HG03457 (cell line): Measurements from ENCODE around the gene USP7.
A peak's percentile ranks its signal among the peaks of the same experiment; 100 is the strongest.

Experiments
- ATAC-seq: cut with Tn5 transposase; IDR thresholded peaks from one replicate; pipeline ENCODE4 v1.9.1; 2021; ENCODE audit warnings: moderate number of reproducible peaks; ENCODE audit not compliant: unreplicated experiment

USP7 gene

DNA sequence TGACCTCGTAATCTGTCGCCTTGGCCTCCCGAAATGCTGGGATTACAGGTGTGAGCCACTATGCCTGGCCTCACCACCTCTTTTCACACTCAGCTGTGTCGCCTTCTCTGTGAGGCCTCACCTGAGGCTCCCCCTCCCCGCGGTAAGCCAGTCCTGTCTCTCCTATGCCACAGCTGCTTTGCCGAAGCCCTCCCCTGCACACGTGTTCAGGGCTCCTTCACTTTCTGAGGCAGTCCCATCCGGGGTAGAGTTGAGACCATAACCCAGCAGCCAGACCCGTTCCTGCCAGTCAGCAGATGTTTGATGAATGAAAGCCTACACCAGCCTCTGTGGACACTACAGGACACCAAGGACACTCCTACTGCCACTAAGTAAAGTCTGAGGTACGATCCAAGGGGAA, 10.6 kb downstream of the USP7 start:
- ATAC-seq, result no peak

DNA sequence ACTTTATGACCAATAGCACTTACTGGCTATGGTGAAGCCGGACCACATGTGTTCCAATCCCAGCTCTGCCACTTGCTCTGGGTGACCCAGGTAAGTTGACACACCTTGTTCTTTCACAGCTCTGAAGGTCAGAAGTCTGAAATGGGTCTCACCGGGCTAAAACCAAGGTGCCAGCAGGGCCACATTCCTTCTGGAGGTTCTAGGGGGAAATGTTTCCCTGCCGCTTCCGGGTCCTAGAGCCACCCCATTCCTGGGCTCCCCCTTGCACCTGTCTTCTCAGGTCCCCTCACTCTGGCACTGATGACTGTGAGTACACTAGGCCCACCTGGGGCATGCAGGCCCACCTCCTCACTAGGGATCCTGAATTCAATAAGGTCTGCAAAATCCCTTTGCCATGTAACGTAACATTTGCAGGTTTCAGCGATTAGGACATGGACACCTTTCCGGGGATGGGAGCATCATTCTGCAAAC, 11.4 kb downstream of the USP7 start:
- ATAC-seq, result no peak

GRCh38 chr16:8951447-8952280, 12.0 kb downstream of the USP7 start:
- no peak for ATAC-seq

DNA sequence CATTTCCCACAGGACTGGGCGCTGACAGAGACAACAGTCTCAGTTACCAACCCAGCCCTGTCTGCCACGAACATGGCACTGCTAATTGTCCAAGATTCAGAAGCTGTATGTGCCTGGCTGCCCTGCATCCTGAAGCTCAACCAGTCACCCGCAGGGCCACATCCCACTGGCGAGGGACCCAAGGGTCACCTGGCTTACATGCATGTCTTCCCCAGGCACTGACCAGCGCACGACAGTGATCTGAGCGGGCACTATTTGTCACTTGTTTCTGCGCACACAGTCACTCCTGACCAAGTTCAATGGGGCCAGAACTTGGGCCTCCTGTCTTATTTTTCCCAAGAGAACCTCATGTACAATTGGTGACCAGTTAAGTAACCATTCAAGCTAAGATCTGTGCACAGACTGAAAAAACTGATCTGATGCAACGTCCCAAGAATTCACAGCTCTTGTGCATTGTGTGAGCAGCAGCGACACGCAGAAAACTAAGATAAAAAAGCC, 13.1 kb downstream of the USP7 start:
- no peak for ATAC-seq

GRCh38 chr16:8949536-8950418, 13.9 kb downstream of the USP7 start:
- ATAC-seq, result no peak

- no peak for ATAC-seq
These were observed 14.9 kb downstream of the USP7 start for GRCh38 chr16:8948831-8949230.

- no peak for ATAC-seq
These were observed 15.6 kb downstream of the USP7 start for GRCh38 chr16:8948069-8948593.

- no peak for ATAC-seq
These were observed 17.2 kb downstream of the USP7 start for GRCh38 chr16:8946544-8946943.

GRCh38 chr16:8945626-8946296, 17.9 kb downstream of the USP7 start:
- no peak for ATAC-seq

DNA sequence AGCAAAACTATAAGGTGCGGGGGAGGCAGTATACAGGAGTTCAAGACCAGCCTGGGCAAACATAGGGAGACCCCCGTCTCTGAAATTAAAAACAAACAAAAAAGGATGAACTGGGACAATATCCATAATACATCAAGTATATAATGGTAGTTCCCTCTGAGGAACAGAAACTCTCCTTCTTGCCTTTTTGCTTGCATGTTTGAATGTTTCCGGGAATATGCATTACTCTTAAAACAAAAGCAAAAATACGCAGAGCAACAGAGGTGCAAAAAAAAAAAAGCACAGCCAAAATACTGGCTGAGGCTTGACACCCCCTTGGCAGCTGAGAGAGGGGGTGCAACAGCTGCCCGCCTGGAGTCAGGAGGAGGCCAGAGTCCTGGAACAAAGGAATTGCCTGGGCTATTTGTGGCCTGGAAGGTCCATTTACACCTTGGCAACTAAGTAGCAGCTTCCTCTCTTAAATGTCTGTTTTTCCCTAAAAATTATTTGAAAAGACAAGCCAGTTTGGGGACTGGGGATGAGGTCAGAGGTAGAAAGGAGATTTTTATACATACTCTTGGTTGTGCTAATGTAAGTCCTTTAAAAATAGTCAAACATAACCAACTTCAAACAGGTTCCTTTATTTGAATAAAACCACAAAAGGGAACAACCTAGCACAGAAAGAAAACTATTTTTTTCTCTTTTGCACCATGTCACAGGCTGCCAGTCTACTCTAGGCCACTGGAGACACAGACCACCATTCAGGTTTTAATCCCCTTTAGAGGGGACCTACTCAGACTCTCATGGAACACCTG, 19.5 kb downstream of the USP7 start:
- ATAC-seq, result peak; percentile 57

- ATAC-seq, result no peak
These were observed 20.5 kb downstream of the USP7 start for GRCh38 chr16:8943001-8943763.

DNA sequence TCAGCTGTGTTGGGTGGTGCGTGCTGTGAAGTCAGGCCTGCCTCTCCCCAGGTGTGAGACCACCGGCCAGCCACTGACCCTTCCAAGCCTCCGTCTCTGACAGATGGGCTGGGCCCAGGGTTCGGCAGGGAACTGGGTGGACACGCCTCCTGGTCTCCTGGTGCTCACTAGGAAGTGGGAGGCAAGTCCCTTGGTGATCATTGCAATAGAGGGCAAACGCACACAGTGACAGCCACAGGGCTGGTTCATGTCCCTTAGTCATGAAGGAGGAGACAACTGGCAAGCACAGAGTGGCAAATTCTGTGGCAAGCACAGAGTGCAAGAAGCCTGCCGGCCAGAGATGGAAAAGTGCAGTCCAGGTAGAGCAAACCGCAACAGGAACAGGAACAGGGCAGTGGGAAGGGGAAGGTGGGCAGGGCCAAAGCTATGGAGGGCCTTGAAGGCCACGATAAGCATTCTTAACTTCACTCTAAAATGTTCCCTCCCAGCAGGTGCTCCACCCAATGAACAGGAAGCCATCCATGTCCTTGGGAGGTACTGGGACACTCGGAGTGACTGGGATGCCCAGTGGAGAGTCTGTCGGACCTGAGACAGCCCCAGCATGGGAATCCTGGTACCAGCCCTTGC, 21.9 kb downstream of the USP7 start:
- ATAC-seq, result no peak

- no peak for ATAC-seq
These were observed 25.9 kb downstream of the USP7 start for GRCh38 chr16:8937803-8938202.

GRCh38 chr16:8936421-8936820, 27.3 kb downstream of the USP7 start:
- peak; percentile 74 for ATAC-seq

GRCh38 chr16:8935989-8936388, 27.7 kb downstream of the USP7 start:
- ATAC-seq, result no peak

DNA sequence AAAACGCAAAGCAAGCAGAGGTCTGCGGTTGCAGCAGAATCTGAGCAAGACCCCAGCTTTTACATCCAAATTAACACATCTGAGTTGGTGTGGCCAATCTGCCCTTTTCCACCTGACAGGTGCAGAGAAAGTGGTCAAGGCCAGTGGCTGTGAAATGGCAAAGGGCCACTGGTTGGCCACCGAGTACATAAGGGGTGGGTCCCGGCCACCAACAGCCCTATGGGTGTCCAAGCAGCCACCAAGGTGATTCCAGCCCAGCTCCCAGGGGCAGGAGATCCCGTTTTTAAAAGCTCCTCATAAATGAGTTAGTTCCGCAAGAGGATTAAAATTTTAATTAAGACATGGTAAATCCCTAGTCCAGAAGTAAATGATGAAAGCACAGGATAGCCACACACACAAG, 29.1 kb downstream of the USP7 start:
- no peak for ATAC-seq

- no peak for ATAC-seq
These were observed 31.8 kb downstream of the USP7 start for GRCh38 chr16:8931859-8932258.

GRCh38 chr16:8929086-8929748, 34.5 kb downstream of the USP7 start:
- no peak for ATAC-seq
